A549 (cell line): ENCODE data around the gene TMEM100.

ENCODE experiments used
- CEBPB ChIP-seq, 2 experiments: fragments of >200 bp in 1 of 2; sonication (Bioruptor Twin) in 1 of 2; formaldehyde crosslinking in 1 of 2; IDR thresholded peaks; 2 replicates each; pipeline ENCODE4 v1.6.1; 2012 to 2016
- CHD4 ChIP-seq: fragments of 200-600 bp; sonication (generic); IDR thresholded peaks from 2 replicates; pipeline ENCODE4 v1.6.1; 2016; ENCODE audit warnings: antibody characterized with exemption, mild to moderate bottlenecking, borderline replicate concordance
- CTCF ChIP-seq: fragments of >200 bp; sonication (Bioruptor Twin); formaldehyde crosslinking; IDR thresholded peaks from 3 replicates; pipeline ENCODE4 v1.5.1; 2016
- EP300 ChIP-seq, 2 experiments: fragments of >200 bp; sonication (Bioruptor Twin); formaldehyde crosslinking; IDR thresholded peaks; 2 replicates in 1 of 2; 3 replicates in 1 of 2; pipeline ENCODE4 v1.6.1; 2016 to 2017
- JUN ChIP-seq, 2 experiments: fragments of >200 bp; sonication (Bioruptor Twin); formaldehyde crosslinking; IDR thresholded peaks; 2 replicates in 1 of 2; 3 replicates in 1 of 2; pipeline ENCODE4 v1.6.1; 2016 to 2017
- MYC ChIP-seq: IDR thresholded peaks from 2 replicates; pipeline ENCODE4 v1.6.1; 2012; ENCODE audit warnings: mild to moderate bottlenecking, inconsistent platforms, low read length, improper control_type of control experiment, borderline replicate concordance
- POLR2A ChIP-seq: IDR thresholded peaks from 2 replicates; pipeline ENCODE4 v1.6.1; 2012; ENCODE audit warnings: mild to moderate bottlenecking, low read length
- REST ChIP-seq: fragments of 200-600 bp; sonication (generic); IDR thresholded peaks from 2 replicates; pipeline ENCODE4 v1.6.1; 2016; ENCODE audit warnings: antibody characterized with exemption, mild to moderate bottlenecking, moderate library complexity

- TF ChIP-seq CTCF (no peak), CEBPB (IDR thresholded peaks at IDR 0.05) (no peak), EP300 (IDR thresholded peaks at IDR 0.05) (no peak), MYC (no peak), REST (no peak), JUN (IDR thresholded peaks at IDR 0.05) (no peak), CHD4 (no peak), POLR2A (no peak)
Measured at GRCh38 chr17:55706808-55707773, 15.6 kb downstream of the TMEM100 start.
